ENCODE results near the gene MAVS. TPM values are rescaled to one million over a fixed set of nuclear protein-coding genes. Genes with fewer than 3 reads are reported as not detected.

The MAVS gene
- total and polyA plus RNA-seq, 11 donors, result 32.5 to 74.0 (median 43.3) TPM

DNA sequence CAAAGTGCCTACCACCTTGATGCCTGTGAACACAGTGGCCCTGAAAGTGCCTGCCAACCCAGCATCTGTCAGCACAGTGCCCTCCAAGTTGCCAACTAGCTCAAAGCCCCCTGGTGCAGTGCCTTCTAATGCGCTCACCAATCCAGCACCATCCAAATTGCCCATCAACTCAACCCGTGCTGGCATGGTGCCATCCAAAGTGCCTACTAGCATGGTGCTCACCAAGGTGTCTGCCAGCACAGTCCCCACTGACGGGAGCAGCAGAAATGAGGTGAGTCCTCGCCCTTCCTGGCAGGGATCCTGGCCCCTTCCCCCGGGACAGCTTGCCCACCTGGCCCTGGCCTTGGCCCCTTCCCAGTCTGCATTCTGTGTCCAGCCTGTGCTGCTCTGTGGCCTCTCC lies 17.9 kb downstream of the MAVS start:
- Histone ChIP-seq H3K9me3 (no peaks in the 10 kb centered on the region), H3K4me3 (no peak overlapping the region), H3K4me1 (peaks cover 0 to 3% (median 0%) of the 10 kb centered on the region in 12 donors), H3K36me3 (peaks cover 0 to 99% (median 87%) of the 10 kb centered on the region in 9 donors), H3K27me3 (no peaks in the 10 kb centered on the region), H3K27ac (no peak overlapping the region)
- no peak for ATAC-seq
- DNase-seq, result no peak
- intact Hi-C loops (cut with DNase I), result no loop called here
- TF ChIP-seq POLR2A (IDR thresholded peaks at IDR 0.05), result no peak
- TF ChIP-seq, protein P1, sequence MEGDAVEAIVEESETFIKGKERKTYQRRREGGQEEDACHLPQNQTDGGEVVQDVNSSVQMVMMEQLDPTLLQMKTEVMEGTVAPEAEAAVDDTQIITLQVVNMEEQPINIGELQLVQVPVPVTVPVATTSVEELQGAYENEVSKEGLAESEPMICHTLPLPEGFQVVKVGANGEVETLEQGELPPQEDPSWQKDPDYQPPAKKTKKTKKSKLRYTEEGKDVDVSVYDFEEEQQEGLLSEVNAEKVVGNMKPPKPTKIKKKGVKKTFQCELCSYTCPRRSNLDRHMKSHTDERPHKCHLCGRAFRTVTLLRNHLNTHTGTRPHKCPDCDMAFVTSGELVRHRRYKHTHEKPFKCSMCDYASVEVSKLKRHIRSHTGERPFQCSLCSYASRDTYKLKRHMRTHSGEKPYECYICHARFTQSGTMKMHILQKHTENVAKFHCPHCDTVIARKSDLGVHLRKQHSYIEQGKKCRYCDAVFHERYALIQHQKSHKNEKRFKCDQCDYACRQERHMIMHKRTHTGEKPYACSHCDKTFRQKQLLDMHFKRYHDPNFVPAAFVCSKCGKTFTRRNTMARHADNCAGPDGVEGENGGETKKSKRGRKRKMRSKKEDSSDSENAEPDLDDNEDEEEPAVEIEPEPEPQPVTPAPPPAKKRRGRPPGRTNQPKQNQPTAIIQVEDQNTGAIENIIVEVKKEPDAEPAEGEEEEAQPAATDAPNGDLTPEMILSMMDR (IDR thresholded peaks at IDR 0.05), result no peak
- WGBS, 4 donors, result 72 to 84% (median 81%) methylated on average over 5 of the region's 5 CpGs

DNA sequence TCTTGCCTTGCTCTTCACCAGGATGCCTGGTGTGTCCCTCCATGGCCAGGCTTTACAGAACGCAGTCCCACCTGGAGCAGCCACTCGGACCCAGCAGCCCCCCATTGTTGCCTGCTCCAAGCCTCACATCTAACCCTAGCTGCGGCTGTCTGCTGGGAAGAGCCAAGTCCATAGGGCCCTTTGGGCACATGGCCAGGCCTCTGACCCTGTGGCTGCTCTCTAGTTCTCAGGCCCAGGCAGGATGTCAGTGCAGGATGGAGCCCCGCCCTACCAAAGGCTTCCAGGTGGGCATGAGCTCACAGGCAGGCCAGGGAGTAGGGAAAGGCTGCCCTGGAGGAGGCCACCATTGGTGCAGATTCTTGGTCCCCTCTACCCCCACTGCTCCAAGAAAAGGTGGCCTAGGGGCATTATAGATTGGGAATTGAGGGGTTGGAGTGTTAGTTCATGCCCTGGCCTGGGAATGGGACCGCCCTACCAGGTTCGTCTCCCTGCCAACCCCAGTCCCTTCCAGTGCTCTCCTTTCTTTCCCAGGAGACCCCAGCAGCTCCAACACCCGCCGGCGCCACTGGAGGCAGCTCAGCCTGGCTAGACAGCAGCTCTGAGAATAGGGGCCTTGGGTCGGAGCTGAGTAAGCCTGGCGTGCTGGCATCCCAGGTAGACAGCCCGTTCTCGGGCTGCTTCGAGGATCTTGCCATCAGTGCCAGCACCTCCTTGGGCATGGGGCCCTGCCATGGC lies 18.7 kb downstream of the MAVS start:
- Histone ChIP-seq H3K4me3 (no peak overlapping the region), H3K36me3 (peaks cover 0 to 99% (median 86%) of the 10 kb centered on the region in 9 donors), H3K27ac (no peak overlapping the region), H3K9me3 (no peaks in the 10 kb centered on the region), H3K27me3 (no peaks in the 10 kb centered on the region), H3K4me1 (peaks cover 0 to 5% (median 0%) of the 10 kb centered on the region in 12 donors)
- 85 to 91% (median 90%) methylated on average over 10 to 14 of the region's 14 CpGs for WGBS, 4 donors
- intact Hi-C loops (cut with DNase I), result no loop called here
- ATAC-seq, result peak in 1 of 4 donors; percentile 17
- no peak for TF ChIP-seq POLR2A (IDR thresholded peaks at IDR 0.05)
- TF ChIP-seq, protein P1 (IDR thresholded peaks at IDR 0.05), result no peak
- no peak for DNase-seq

DNA sequence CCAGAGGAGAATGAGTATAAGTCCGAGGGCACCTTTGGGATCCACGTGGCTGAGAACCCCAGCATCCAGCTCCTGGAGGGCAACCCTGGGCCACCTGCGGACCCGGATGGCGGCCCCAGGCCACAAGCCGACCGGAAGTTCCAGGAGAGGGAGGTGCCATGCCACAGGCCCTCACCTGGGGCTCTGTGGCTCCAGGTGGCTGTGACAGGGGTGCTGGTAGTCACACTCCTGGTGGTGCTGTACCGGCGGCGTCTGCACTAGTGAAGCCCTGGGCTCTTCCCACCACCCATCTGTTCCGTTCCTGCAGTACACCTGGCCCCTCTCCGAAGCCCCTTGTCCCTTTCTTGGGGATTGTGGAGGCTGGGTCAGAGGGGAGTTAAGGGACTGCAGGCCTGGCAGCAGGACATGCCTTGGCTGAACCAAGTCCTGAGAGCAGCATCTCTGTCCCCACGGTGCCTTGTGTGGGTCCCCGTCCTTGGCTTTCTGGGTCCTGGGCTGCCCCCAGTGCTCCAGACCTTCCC lies 19.3 kb downstream of the MAVS start:
- Histone ChIP-seq H3K4me1 (peaks cover 0 to 6% (median 0%) of the 10 kb centered on the region in 12 donors), H3K9me3 (no peaks in the 10 kb centered on the region), H3K36me3 (peaks cover 0 to 96% (median 83%) of the 10 kb centered on the region in 9 donors), H3K4me3 (no peak overlapping the region), H3K27me3 (no peaks in the 10 kb centered on the region), H3K27ac (no peak overlapping the region)
- TF ChIP-seq, protein P1 (IDR thresholded peaks at IDR 0.05), result no peak
- TF ChIP-seq POLR2A (IDR thresholded peaks at IDR 0.05), result no peak
- DNase-seq, result no peak
- no peak for ATAC-seq
- WGBS, 4 donors, result 90 to 94% (median 93%) methylated on average over 9 to 14 of the region's 14 CpGs
- intact Hi-C loops (cut with DNase I), result no loop called here

DNA sequence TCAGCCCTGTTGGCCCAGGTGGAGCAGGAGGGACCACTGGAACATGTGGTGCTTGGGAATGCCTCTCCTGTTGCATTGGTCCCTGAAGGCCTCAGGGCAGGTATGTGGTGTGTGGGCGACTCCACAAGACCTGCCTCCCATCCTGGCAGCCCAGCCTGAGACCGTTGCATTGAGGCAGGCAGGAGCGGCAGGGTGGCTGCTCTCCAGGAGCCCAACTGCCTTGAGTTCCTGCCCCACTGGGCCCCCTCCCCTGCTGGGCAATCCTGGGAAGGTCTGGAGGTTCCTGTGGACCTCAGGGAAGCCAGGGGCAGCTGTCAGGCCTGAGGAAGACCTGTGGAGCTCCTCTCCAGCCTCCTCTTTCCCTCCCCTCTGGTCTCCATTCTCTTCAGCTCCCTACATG lies 19.8 kb downstream of the MAVS start:
- Histone ChIP-seq H3K27me3 (no peaks in the 10 kb centered on the region), H3K4me1 (peaks cover 0 to 7% (median 0%) of the 10 kb centered on the region in 12 donors), H3K27ac (no peak overlapping the region), H3K36me3 (peaks cover 0 to 96% (median 82%) of the 10 kb centered on the region in 9 donors), H3K4me3 (no peak overlapping the region), H3K9me3 (no peaks in the 10 kb centered on the region)
- DNase-seq, result no peak
- ATAC-seq, result no peak
- WGBS, 4 donors, result 78 to 79% methylated on average over 3 of the region's 3 CpGs; no CpG with 5 or more reads in 2 of the 4 donors
- TF ChIP-seq, protein P1 (IDR thresholded peaks at IDR 0.05), result no peak
- TF ChIP-seq POLR2A (IDR thresholded peaks at IDR 0.05), result no peak
- intact Hi-C loops (cut with DNase I), result no loop called here

Measured in heart left ventricle (tissue), 16 donors.